HepG2 (cell line): ENCODE results near the gene PCIF1. TPM values are rescaled to one million over a fixed set of nuclear protein-coding genes. Genes with fewer than 3 reads are reported as not detected.

Experiments
- CENPBD1 ChIP-seq: sonication (generic); formaldehyde crosslinking; IDR thresholded peaks from 2 replicates; pipeline ENCODE4 v1.8.0; 2022; ENCODE audit warnings: missing genetic modification reagents, low read depth, mild to moderate bottlenecking, borderline replicate concordance
- ESRRA ChIP-seq: sonication (generic); formaldehyde crosslinking; IDR thresholded peaks from 2 replicates; pipeline ENCODE4 v1.5.1; 2020; ENCODE audit warnings: mild to moderate bottlenecking, low read depth, missing genetic modification reagents
- HIVEP1 ChIP-seq: sonication (generic); formaldehyde crosslinking; IDR thresholded peaks from 2 replicates; pipeline ENCODE4 v1.4.0; 2020; ENCODE audit warnings: mild to moderate bottlenecking, missing genetic modification reagents
- KDM5B ChIP-seq: sonication (generic); formaldehyde crosslinking; IDR thresholded peaks from 2 replicates; pipeline ENCODE4 v1.4.0; 2020; ENCODE audit warnings: missing genetic modification reagents, mild to moderate bottlenecking, borderline replicate concordance
- MYNN ChIP-seq: sonication (generic); formaldehyde crosslinking; IDR thresholded peaks from 2 replicates; pipeline ENCODE4 v1.4.0; 2020; ENCODE audit warnings: mild to moderate bottlenecking, low read depth, missing genetic modification reagents
- NCOA2 ChIP-seq: sonication (generic); formaldehyde crosslinking; IDR thresholded peaks from 2 replicates; pipeline ENCODE4 v1.8.0; 2022; ENCODE audit warnings: inconsistent platforms
- PLRG1 ChIP-seq: fragments of 450-650 bp; conservative IDR thresholded peaks from 2 replicates; pipeline ENCODE4 v1.6.1; 2016
- PREB ChIP-seq: sonication (generic); formaldehyde crosslinking; IDR thresholded peaks from 2 replicates; pipeline ENCODE4 v1.4.0; 2020; ENCODE audit warnings: missing genetic modification reagents
- TBX2 ChIP-seq: sonication (generic); formaldehyde crosslinking; IDR thresholded peaks from 2 replicates; pipeline ENCODE4 v1.5.0; 2020; ENCODE audit warnings: missing genetic modification reagents, mild to moderate bottlenecking, borderline replicate concordance
- ZNF782 ChIP-seq: sonication (generic); formaldehyde crosslinking; IDR thresholded peaks from 2 replicates; pipeline ENCODE4 v1.4.0; 2020; ENCODE audit warnings: missing genetic modification reagents, mild to moderate bottlenecking, borderline replicate concordance
- ZNF839 ChIP-seq: sonication (generic); formaldehyde crosslinking; IDR thresholded peaks from 2 replicates; pipeline ENCODE4 v1.4.0; 2020; ENCODE audit warnings: missing genetic modification reagents, mild to moderate bottlenecking, borderline replicate concordance
- polyA plus RNA-seq, 8 experiments: library from polyadenylated mRNA; depleted of rRNA in 3 of 8; stranded (reverse) in 7 of 8; unstranded in 1 of 8; fragments of >200 nt; fragmentation: Illumina TruSeq in 4 of 8; extraction: Trizol in 4 of 8; gene quantifications; 2 replicates each; pipeline versions ENCODE4 v1.2.1 to v1.2.3, GENCODE V29; 2011 to 2016; ENCODE audit warnings: low read depth in 4 of 8, missing spikeins in 1 of 8, mixed read lengths in 1 of 8; ENCODE audit not compliant: insufficient read depth in 1 of 8
- total RNA-seq, 5 experiments: library from RNA; depleted of rRNA; stranded (reverse); fragments of >200 nt; fragmentation: Illumina TruSeq; extraction: Trizol; gene quantifications; 2 replicates each; pipeline ENCODE4 v1.2.3, GENCODE V29; 2016; ENCODE audit warnings: low read depth in 1 of 5
- TF ChIP-seq, protein P1 (sequence below): sonication (generic); formaldehyde crosslinking; IDR thresholded peaks from 2 replicates; pipeline ENCODE4 v1.4.0; 2020; ENCODE audit warnings: mild to moderate bottlenecking, missing genetic modification reagents
- TF ChIP-seq, protein P2 (sequence below): sonication (generic); formaldehyde crosslinking; IDR thresholded peaks from 2 replicates; pipeline ENCODE4 v1.4.0; 2020; ENCODE audit warnings: missing genetic modification reagents, mild to moderate bottlenecking, borderline replicate concordance
- TF ChIP-seq, protein P3 (sequence below): sonication (generic); formaldehyde crosslinking; IDR thresholded peaks from 2 replicates; pipeline ENCODE4 v1.5.0; 2020; ENCODE audit warnings: mild to moderate bottlenecking, missing genetic modification reagents
- TF ChIP-seq, protein P4 (sequence below): sonication (generic); formaldehyde crosslinking; IDR thresholded peaks from 2 replicates; pipeline ENCODE4 v1.8.0; 2022; ENCODE audit warnings: mild to moderate bottlenecking, missing genetic modification reagents, borderline replicate concordance
- TF ChIP-seq, protein P5 (sequence below): IDR thresholded peaks from 2 replicates; pipeline ENCODE4 v1.6.1; 2016; ENCODE audit warnings: mild to moderate bottlenecking, missing biosample characterization, missing genetic modification reagents

The PCIF1 gene
- total and polyA plus RNA-seq, 2 of the 13 experiments (the other 11 are each of a cell fraction or from before 2014, with no cell fraction given) = 20.9 to 24.4 TPM

GRCh38 chr20:45890985-45891983 lies 43.2 kb upstream of the PCIF1 start, which contains the start of the genes CTSA and NEURL2 (continued):
- TF ChIP-seq ZNF782 (CRISPR knock-in tag) (peak; percentile 98), ZNF839 (CRISPR knock-in tag) (no peak), NCOA2 (CRISPR knock-in tag) (peak; percentile 95), ESRRA (CRISPR knock-in tag) (peak; percentile 99), PREB (CRISPR knock-in tag) (no peak), MYNN (CRISPR knock-in tag) (peak; percentile 80), CENPBD1 (CRISPR knock-in tag) (peak; percentile 89; the same call in 1 of the 2 replicates), PLRG1 (no peak), HIVEP1 (peak; percentile 99), TBX2 (CRISPR knock-in tag) (peak; percentile 99), KDM5B (peak; percentile 96; the same call in 1 of the 2 replicates)
- TF ChIP-seq, protein P1, sequence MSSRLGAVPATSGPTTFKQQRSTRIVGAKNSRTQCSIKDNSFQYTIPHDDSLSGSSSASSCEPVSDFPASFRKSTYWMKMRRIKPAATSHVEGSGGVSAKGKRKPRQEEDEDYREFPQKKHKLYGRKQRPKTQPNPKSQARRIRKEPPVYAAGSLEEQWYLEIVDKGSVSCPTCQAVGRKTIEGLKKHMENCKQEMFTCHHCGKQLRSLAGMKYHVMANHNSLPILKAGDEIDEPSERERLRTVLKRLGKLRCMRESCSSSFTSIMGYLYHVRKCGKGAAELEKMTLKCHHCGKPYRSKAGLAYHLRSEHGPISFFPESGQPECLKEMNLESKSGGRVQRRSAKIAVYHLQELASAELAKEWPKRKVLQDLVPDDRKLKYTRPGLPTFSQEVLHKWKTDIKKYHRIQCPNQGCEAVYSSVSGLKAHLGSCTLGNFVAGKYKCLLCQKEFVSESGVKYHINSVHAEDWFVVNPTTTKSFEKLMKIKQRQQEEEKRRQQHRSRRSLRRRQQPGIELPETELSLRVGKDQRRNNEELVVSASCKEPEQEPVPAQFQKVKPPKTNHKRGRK (CRISPR knock-in tag) = no peak
- TF ChIP-seq, protein P2, sequence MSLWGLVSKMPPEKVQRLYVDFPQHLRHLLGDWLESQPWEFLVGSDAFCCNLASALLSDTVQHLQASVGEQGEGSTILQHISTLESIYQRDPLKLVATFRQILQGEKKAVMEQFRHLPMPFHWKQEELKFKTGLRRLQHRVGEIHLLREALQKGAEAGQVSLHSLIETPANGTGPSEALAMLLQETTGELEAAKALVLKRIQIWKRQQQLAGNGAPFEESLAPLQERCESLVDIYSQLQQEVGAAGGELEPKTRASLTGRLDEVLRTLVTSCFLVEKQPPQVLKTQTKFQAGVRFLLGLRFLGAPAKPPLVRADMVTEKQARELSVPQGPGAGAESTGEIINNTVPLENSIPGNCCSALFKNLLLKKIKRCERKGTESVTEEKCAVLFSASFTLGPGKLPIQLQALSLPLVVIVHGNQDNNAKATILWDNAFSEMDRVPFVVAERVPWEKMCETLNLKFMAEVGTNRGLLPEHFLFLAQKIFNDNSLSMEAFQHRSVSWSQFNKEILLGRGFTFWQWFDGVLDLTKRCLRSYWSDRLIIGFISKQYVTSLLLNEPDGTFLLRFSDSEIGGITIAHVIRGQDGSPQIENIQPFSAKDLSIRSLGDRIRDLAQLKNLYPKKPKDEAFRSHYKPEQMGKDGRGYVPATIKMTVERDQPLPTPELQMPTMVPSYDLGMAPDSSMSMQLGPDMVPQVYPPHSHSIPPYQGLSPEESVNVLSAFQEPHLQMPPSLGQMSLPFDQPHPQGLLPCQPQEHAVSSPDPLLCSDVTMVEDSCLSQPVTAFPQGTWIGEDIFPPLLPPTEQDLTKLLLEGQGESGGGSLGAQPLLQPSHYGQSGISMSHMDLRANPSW (CRISPR knock-in tag) = peak; percentile 93
- TF ChIP-seq, protein P3, sequence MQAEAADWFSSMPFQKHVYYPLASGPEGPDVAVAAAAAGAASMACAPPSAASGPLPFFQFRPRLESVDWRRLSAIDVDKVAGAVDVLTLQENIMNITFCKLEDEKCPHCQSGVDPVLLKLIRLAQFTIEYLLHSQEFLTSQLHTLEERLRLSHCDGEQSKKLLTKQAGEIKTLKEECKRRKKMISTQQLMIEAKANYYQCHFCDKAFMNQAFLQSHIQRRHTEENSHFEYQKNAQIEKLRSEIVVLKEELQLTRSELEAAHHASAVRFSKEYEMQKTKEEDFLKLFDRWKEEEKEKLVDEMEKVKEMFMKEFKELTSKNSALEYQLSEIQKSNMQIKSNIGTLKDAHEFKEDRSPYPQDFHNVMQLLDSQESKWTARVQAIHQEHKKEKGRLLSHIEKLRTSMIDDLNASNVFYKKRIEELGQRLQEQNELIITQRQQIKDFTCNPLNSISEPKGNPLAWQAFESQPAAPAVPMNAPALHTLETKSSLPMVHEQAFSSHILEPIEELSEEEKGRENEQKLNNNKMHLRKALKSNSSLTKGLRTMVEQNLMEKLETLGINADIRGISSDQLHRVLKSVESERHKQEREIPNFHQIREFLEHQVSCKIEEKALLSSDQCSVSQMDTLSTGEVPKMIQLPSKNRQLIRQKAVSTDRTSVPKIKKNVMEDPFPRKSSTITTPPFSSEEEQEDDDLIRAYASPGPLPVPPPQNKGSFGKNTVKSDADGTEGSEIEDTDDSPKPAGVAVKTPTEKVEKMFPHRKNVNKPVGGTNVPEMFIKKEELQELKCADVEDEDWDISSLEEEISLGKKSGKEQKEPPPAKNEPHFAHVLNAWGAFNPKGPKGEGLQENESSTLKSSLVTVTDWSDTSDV (CRISPR knock-in tag) = peak; percentile 93
- TF ChIP-seq, protein P4, sequence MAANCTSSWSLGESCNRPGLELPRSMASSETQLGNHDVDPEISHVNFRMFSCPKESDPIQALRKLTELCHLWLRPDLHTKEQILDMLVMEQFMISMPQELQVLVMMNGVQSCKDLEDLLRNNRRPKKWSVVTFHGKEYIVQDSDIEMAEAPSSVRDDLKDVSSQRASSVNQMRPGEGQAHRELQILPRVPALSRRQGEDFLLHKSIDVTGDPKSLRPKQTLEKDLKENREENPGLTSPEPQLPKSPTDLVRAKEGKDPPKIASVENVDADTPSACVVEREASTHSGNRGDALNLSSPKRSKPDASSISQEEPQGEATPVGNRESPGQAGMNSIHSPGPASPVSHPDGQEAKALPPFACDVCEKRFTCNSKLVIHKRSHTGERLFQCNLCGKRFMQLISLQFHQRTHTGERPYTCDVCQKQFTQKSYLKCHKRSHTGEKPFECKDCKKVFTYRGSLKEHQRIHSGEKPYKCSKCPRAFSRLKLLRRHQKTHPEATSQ (CRISPR knock-in tag) = peak; percentile 100
- TF ChIP-seq, protein P5, sequence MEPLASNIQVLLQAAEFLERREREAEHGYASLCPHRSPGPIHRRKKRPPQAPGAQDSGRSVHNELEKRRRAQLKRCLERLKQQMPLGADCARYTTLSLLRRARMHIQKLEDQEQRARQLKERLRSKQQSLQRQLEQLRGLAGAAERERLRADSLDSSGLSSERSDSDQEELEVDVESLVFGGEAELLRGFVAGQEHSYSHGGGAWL (CRISPR knock-in tag) = peak; percentile 98
